ENCODE measurements around the gene ADCY6. TPM values are rescaled to one million over a fixed set of nuclear protein-coding genes. Genes with fewer than 3 reads are reported as not detected.

The ADCY6 gene
- total RNA-seq, 1 donor from 2014 or later: 28.9 TPM

- no peaks in the 10 kb centered on the region for H3K9me3 Mint-ChIP-seq (ENCODE audit: unreplicated experiment)
- peaks cover 49% of the 10 kb centered on the region for H3K36me3 Mint-ChIP-seq (ENCODE audit: low read depth, unreplicated experiment)
- Histone ChIP-seq H3K27me3 (ENCODE audit: insufficient read depth, low read length) (no peaks in the 10 kb centered on the region), H3K4me1 (ENCODE audit: insufficient read depth, low read length) (no peaks in the 10 kb centered on the region), H3K4me3 (ENCODE audit: insufficient read depth, low read depth, low read length) (no peak overlapping the region), H3K9me3 (ENCODE audit: insufficient read depth, low read depth, low read length) (no peaks in the 10 kb centered on the region), H3K36me3 (ENCODE audit: insufficient read depth, low read length) (peaks cover 39% of the 10 kb centered on the region), H3K27ac (ENCODE audit: low read depth, low read length) (no peak overlapping the region), H3K79me2 (ENCODE audit: insufficient read depth, low read length) (no peaks in the 10 kb centered on the region), H3K4me2 (ENCODE audit: low read length) (no peak overlapping the region), H3K9ac (ENCODE audit: low read length) (no peak overlapping the region), H4K20me1 (ENCODE audit: insufficient read depth, low read length) (peaks cover 49% of the 10 kb centered on the region), H2AFZ (ENCODE audit: low read depth, low read length) (no peak overlapping the region)
- no peaks in the 10 kb centered on the region for H3K4me1 Mint-ChIP-seq (ENCODE audit: low read depth, unreplicated experiment)
- FAIRE-seq: no peak
- H3K27ac Mint-ChIP-seq (ENCODE audit: unreplicated experiment): no peak overlapping the region
- H3K27me3 Mint-ChIP-seq (ENCODE audit: low read depth, unreplicated experiment): no peaks in the 10 kb centered on the region
- no peak overlapping the region for H3K4me3 Mint-ChIP-seq (ENCODE audit: unreplicated experiment)
- TF ChIP-seq CTCF (IDR thresholded peaks at IDR 0.05; ENCODE audit: insufficient read depth, low read depth, low read length): no peak
- TF ChIP-seq EZH2 (IDR thresholded peaks at IDR 0.05; ENCODE audit: insufficient read depth, low read length): no peak
- no peak for DNase-seq (ENCODE audit: low read depth)
These were observed 39.4 kb upstream of the ADCY6 start for GRCh38 chr12:48828293-48828692.

GRCh38 chr12:48827513-48828096 lies 38.7 kb upstream of the ADCY6 start:
- H4K20me1 ChIP-seq (ENCODE audit: insufficient read depth, low read length): peaks cover 54% of the 10 kb centered on the region
- H3K9me3 Mint-ChIP-seq (ENCODE audit: unreplicated experiment): no peaks in the 10 kb centered on the region
- H3K27me3 Mint-ChIP-seq (ENCODE audit: low read depth, unreplicated experiment): peaks cover under 1% of the 10 kb centered on the region
- no peak overlapping the region for H3K4me3 Mint-ChIP-seq (ENCODE audit: unreplicated experiment)
- no peak overlapping the region for H3K27ac Mint-ChIP-seq (ENCODE audit: unreplicated experiment)
- no peak overlapping the region for H3K4me3 ChIP-seq (ENCODE audit: insufficient read depth, low read depth, low read length)
- DNase-seq (ENCODE audit: low read depth): no peak
- H3K9me3 ChIP-seq (ENCODE audit: insufficient read depth, low read depth, low read length): no peaks in the 10 kb centered on the region
- no peak for FAIRE-seq
- no peaks in the 10 kb centered on the region for H3K79me2 ChIP-seq (ENCODE audit: insufficient read depth, low read length)
- no peaks in the 10 kb centered on the region for H3K4me1 ChIP-seq (ENCODE audit: insufficient read depth, low read length)
- peaks cover 33% of the 10 kb centered on the region for H3K36me3 ChIP-seq (ENCODE audit: insufficient read depth, low read length)
- TF ChIP-seq CTCF (IDR thresholded peaks at IDR 0.05; ENCODE audit: insufficient read depth, low read depth, low read length) (no peak), EZH2 (IDR thresholded peaks at IDR 0.05; ENCODE audit: insufficient read depth, low read length) (no peak)
- H3K4me2 ChIP-seq (ENCODE audit: low read length): no peak overlapping the region
- no peak overlapping the region for H3K9ac ChIP-seq (ENCODE audit: low read length)
- H3K36me3 Mint-ChIP-seq (ENCODE audit: low read depth, unreplicated experiment): peaks cover 47% of the 10 kb centered on the region
- H3K27me3 ChIP-seq (ENCODE audit: insufficient read depth, low read length): no peaks in the 10 kb centered on the region
- no peak overlapping the region for H3K27ac ChIP-seq (ENCODE audit: low read depth, low read length)
- no peaks in the 10 kb centered on the region for H3K4me1 Mint-ChIP-seq (ENCODE audit: low read depth, unreplicated experiment)
- no peak overlapping the region for H2AFZ ChIP-seq (ENCODE audit: low read depth, low read length)

GRCh38 chr12:48827026-48827425 lies 38.1 kb upstream of the ADCY6 start:
- H3K27ac Mint-ChIP-seq (ENCODE audit: unreplicated experiment): no peak overlapping the region
- no peak for DNase-seq (ENCODE audit: low read depth)
- Histone ChIP-seq H3K9me3 (ENCODE audit: insufficient read depth, low read depth, low read length) (no peaks in the 10 kb centered on the region), H3K4me1 (ENCODE audit: insufficient read depth, low read length) (no peaks in the 10 kb centered on the region), H4K20me1 (ENCODE audit: insufficient read depth, low read length) (peaks cover 59% of the 10 kb centered on the region), H3K27ac (ENCODE audit: low read depth, low read length) (no peak overlapping the region), H3K4me3 (ENCODE audit: insufficient read depth, low read depth, low read length) (no peak overlapping the region), H3K27me3 (ENCODE audit: insufficient read depth, low read length) (no peaks in the 10 kb centered on the region), H3K4me2 (ENCODE audit: low read length) (no peak overlapping the region), H3K79me2 (ENCODE audit: insufficient read depth, low read length) (no peaks in the 10 kb centered on the region), H2AFZ (ENCODE audit: low read depth, low read length) (no peak overlapping the region), H3K36me3 (ENCODE audit: insufficient read depth, low read length) (peaks cover 27% of the 10 kb centered on the region), H3K9ac (ENCODE audit: low read length) (no peak overlapping the region)
- H3K27me3 Mint-ChIP-seq (ENCODE audit: low read depth, unreplicated experiment): peaks cover 5% of the 10 kb centered on the region
- no peak for FAIRE-seq
- H3K9me3 Mint-ChIP-seq (ENCODE audit: unreplicated experiment): no peaks in the 10 kb centered on the region
- H3K36me3 Mint-ChIP-seq (ENCODE audit: low read depth, unreplicated experiment): peaks cover 46% of the 10 kb centered on the region
- no peak overlapping the region for H3K4me3 Mint-ChIP-seq (ENCODE audit: unreplicated experiment)
- TF ChIP-seq EZH2 (IDR thresholded peaks at IDR 0.05; ENCODE audit: insufficient read depth, low read length) (no peak), CTCF (IDR thresholded peaks at IDR 0.05; ENCODE audit: insufficient read depth, low read depth, low read length) (no peak)
- H3K4me1 Mint-ChIP-seq (ENCODE audit: low read depth, unreplicated experiment): no peaks in the 10 kb centered on the region
